Naive thymus-derived CD8-positive, alpha-beta T cell (primary cell): ENCODE data around the gene GRIK2. TPM values are rescaled to one million over a fixed set of nuclear protein-coding genes. Genes with fewer than 3 reads are reported as not detected.
A peak's percentile ranks its signal among the peaks of the same experiment; 100 is the strongest.

Experiments
- ATAC-seq, 2 donors: fragments of 150-1000 bp; cut with Tn5 transposase in 1 of 2; sonication (Bioruptor Pico), chemical (Tn5 transposase) in 1 of 2; 1 replicate in 1 of 2; 2 replicates in 1 of 2; pipeline ENCODE4 v1.10.0; 2021; ENCODE audit warnings: mild to moderate bottlenecking in 2 of 2, moderate library complexity in 2 of 2
- POLR2A ChIA-PET: fragments of 350-600 bp; sonication (Branson Sonifier 250); formaldehyde crosslinking; loops from one replicate; lab custom pipeline; 2021; ENCODE audit warnings: antibody characterized with exemption; lab: Charles Lee
- DNase-seq, 10 donors: peaks; one replicate each; pipeline versions ENCODE4 v3.0.0 to v3.0.0-alpha.2; 2020 to 2022
- H3K27ac Mint-ChIP-seq, 10 donors: one replicate each; pipeline ENCODE4 v1.8.0; 2020 to 2022; ENCODE audit warnings: mild to moderate bottlenecking in 10 of 10, mixed read lengths in 10 of 10, moderate library complexity in 4 of 10, inconsistent platforms in 1 of 10
- H3K27me3 Mint-ChIP-seq, 5 donors: one replicate each; pipeline ENCODE4 v1.8.0; 2021 to 2022; ENCODE audit warnings: mixed read lengths in 5 of 5
- H3K36me3 Mint-ChIP-seq, 3 donors: one replicate each; pipeline ENCODE4 v1.8.0; 2020 to 2022; ENCODE audit warnings: mixed read lengths in 3 of 3, mild to moderate bottlenecking in 2 of 3, inconsistent platforms in 1 of 3
- H3K4me1 Mint-ChIP-seq, 4 donors: one replicate each; pipeline ENCODE4 v1.8.0; 2021 to 2022; ENCODE audit warnings: mixed read lengths in 4 of 4
- H3K4me3 Mint-ChIP-seq, 10 donors: one replicate each; pipeline ENCODE4 v1.8.0; 2020 to 2022; ENCODE audit warnings: mild to moderate bottlenecking in 10 of 10, mixed read lengths in 10 of 10, moderate library complexity in 6 of 10, inconsistent platforms in 1 of 10
- H3K9me3 Mint-ChIP-seq, 9 donors: one replicate each; pipeline ENCODE4 v1.8.0; 2020 to 2022; ENCODE audit warnings: mixed read lengths in 9 of 9, mild to moderate bottlenecking in 3 of 9, inconsistent platforms in 1 of 9, moderate library complexity in 1 of 9
- polyA plus RNA-seq, 3 donors: library from polyadenylated mRNA; unstranded; fragments of 300-500 nt; fragmentation: Illumina TruSeq; gene quantifications; one replicate each; pipeline ENCODE4 v1.2.3, GENCODE V29; 2021
- total RNA-seq, 8 experiments: library from RNA in 2 of 8; stranded (reverse) in 2 of 8; gene quantifications; one replicate each; pipeline ENCODE4 v1.2.3 and lab custom pipeline; 2021 to 2026

Gene GRIK2
- total and polyA plus RNA-seq, 5 experiments from 2014 or later, result not detected

DNA sequence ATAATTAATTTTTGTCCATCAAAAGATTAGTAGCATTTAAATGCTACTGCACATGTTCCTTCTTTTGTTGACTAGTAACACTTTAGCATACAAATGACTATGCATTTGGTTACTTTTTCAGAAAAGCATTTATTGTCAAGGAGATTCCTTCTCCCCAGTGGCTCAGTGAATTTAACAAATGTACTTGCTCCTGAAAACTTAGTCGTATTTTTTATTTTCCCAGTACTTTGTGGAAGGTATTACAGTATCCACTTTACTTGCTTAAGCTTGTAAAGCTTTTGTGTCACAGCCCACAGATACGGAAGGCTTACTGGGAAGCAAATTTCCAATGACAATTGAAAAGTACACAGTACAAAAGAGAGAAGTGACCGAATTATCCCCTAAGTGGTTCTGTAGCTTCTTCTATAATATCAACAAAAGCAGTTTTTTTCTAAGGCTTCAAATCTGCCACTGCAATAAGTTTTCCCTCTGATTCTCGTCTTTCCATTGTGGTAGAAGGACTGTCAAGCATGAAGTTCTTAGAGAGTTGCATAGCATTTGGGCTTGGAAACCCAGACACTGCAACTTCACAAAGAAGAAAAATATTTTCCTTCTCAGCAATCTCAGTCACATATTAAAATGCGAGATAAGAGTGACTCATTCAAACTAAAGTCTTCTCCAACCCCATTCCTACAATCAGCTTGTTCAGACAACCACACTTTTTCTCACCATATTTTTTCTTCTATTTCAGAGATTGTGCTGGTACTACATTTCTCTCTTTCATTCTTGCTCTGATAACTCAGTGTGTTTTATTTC lies 431.2 kb downstream of the GRIK2 start:
- DNase-seq (no peak), ATAC-seq (no peak)
- POLR2A ChIA-PET, result no interaction called here
- H3K9me3 Mint-ChIP-seq, result peaks cover 2 to 37% (median 15%) of the 10 kb centered on the region in 9 donors
- H3K36me3 Mint-ChIP-seq, result peaks cover 0 to 23% (median 0%) of the 10 kb centered on the region in 3 donors
- H3K4me3 Mint-ChIP-seq, result no peak overlapping the region
- H3K27ac Mint-ChIP-seq, result no peak overlapping the region
- H3K4me1 Mint-ChIP-seq, result no peaks in the 10 kb centered on the region
- H3K27me3 Mint-ChIP-seq, result no peaks in the 10 kb centered on the region

DNA sequence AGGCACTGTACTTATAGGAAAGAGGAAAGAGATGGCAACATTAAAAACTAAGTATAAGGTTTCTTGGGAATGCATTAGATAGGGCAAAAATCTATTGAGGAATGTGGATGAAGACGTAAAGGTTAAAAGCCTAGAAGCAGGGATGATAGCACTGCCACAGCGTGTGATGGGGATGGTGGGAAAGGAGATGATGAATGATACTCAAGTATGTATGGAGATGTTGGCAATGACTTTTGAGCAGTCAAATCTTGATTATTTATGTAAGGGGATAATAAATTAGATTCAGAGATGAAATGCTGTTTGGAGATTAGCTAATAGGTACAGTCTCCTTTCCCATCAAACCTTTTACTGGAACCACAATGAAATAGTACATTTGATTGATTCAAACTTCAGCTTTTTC lies 432.8 kb downstream of the GRIK2 start:
- POLR2A ChIA-PET, result no interaction called here
- H3K36me3 Mint-ChIP-seq, result peaks cover 0 to 23% (median 0%) of the 10 kb centered on the region in 3 donors
- H3K4me3 Mint-ChIP-seq, result no peak overlapping the region
- H3K4me1 Mint-ChIP-seq, result no peaks in the 10 kb centered on the region
- H3K27me3 Mint-ChIP-seq, result no peaks in the 10 kb centered on the region
- H3K27ac Mint-ChIP-seq, result no peak overlapping the region
- no peak for DNase-seq
- ATAC-seq, result no peak
- H3K9me3 Mint-ChIP-seq, result peaks cover 6 to 42% (median 17%) of the 10 kb centered on the region in 9 donors

GRCh38 chr6:101826678-101827077 lies 433.2 kb downstream of the GRIK2 start:
- H3K27ac Mint-ChIP-seq, result no peak overlapping the region
- H3K4me3 Mint-ChIP-seq, result no peak overlapping the region
- peaks cover 6 to 42% (median 18%) of the 10 kb centered on the region in 9 donors for H3K9me3 Mint-ChIP-seq
- DNase-seq (no peak), ATAC-seq (no peak)
- H3K27me3 Mint-ChIP-seq, result no peaks in the 10 kb centered on the region
- POLR2A ChIA-PET, result no interaction called here
- no peaks in the 10 kb centered on the region for H3K4me1 Mint-ChIP-seq
- H3K36me3 Mint-ChIP-seq, result peaks cover 0 to 23% (median 0%) of the 10 kb centered on the region in 3 donors

DNA sequence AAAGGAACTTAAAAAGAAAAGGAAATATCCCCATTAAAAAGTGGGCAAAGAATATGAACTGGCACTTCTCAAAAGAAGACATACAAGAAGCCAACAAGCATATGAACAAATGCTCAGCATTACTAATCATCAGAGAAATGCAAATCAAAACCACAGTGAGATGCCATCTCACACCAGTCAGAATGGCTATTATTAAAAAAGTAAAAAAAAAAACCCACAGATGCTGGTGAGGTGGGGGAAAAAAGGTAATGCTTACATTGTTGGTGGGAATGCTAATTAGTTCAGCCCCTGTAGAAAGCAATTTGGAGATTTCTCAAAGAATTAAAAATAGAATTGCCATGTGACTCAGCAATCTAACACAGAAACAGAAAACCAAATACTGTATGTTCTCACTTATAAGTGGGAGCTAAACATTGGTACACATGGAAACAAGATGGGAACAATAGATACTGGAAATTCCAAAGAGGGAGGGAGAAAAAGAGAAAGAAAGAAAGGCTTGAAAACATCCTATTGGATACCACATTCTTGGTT lies 437.1 kb downstream of the GRIK2 start:
- H3K4me1 Mint-ChIP-seq, result no peaks in the 10 kb centered on the region
- peaks cover 0 to 23% (median 0%) of the 10 kb centered on the region in 3 donors for H3K36me3 Mint-ChIP-seq
- H3K4me3 Mint-ChIP-seq, result no peak overlapping the region
- H3K27ac Mint-ChIP-seq, result no peak overlapping the region
- ATAC-seq, result no peak
- no peak for DNase-seq
- POLR2A ChIA-PET, result no interaction called here
- H3K9me3 Mint-ChIP-seq, result peaks cover 5 to 37% (median 17%) of the 10 kb centered on the region in 9 donors
- H3K27me3 Mint-ChIP-seq, result no peaks in the 10 kb centered on the region

DNA sequence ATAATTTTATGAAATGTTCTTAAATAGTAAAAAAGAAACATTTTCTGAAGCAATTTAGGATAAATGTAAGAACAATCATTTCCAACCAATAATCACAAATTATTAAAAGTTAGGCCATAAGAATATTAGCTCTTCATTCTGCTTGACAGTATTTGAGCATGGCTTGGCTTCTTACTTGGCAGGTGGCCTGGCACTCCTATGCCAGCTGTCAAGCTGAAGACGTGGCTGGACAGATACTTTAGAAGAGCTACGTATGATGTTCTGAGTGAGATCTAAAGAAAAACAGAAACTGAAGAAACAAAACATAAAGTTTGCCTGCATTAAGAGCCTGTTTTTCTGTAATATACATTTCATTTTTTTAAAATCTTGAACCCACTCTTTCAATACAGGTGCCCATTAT lies 438.9 kb downstream of the GRIK2 start:
- Mint-ChIP-seq H3K4me3 (no peak overlapping the region), H3K4me1 (no peaks in the 10 kb centered on the region), H3K27me3 (no peaks in the 10 kb centered on the region), H3K36me3 (peaks cover 0 to 17% (median 0%) of the 10 kb centered on the region in 3 donors), H3K27ac (no peak overlapping the region), H3K9me3 (peaks cover 5 to 24% (median 17%) of the 10 kb centered on the region in 9 donors)
- DNase-seq (no peak), ATAC-seq (no peak)
- POLR2A ChIA-PET, result no interaction called here

DNA sequence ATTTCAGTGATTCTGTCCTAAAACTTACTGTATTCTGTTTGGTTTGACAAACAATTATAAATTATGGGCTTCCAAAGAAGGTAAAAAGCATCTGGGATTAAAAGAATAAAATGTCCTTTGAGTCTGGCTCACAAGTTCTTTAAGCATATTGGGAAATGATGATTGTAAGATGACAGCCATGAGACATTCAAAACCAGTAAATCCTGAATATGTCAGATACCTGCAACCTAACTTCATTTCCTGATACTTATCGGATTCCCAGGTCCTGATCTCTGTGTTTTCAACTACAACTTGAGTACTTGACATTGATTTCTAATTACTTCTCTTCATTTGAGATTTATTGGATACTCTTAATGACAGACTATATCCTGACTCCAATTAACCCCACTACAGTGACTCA lies 446.6 kb downstream of the GRIK2 start:
- H3K4me1 Mint-ChIP-seq, result no peaks in the 10 kb centered on the region

GRCh38 chr6:101845172-101845571 lies 451.7 kb downstream of the GRIK2 start:
- peaks cover 0 to 6% (median 2%) of the 10 kb centered on the region in 9 donors for H3K9me3 Mint-ChIP-seq
- no peak overlapping the region for H3K4me3 Mint-ChIP-seq
- no peak for DNase-seq
- no peaks in the 10 kb centered on the region for H3K27me3 Mint-ChIP-seq
- no peaks in the 10 kb centered on the region for H3K36me3 Mint-ChIP-seq
- H3K27ac Mint-ChIP-seq, result peak overlapping the region in 1 of 10 donors; percentile 12
- no peak for ATAC-seq
- H3K4me1 Mint-ChIP-seq, result no peaks in the 10 kb centered on the region
- POLR2A ChIA-PET, result no interaction called here

More for the DNA sequence above, 446.6 kb downstream of the GRIK2 start:
- POLR2A ChIA-PET, result no interaction called here
- no peaks in the 10 kb centered on the region for H3K36me3 Mint-ChIP-seq
- no peak for ATAC-seq
- H3K27ac Mint-ChIP-seq, result no peak overlapping the region
- no peak overlapping the region for H3K4me3 Mint-ChIP-seq
- DNase-seq, result no peak
- no peaks in the 10 kb centered on the region for H3K27me3 Mint-ChIP-seq
- peaks cover 0 to 10% (median 2%) of the 10 kb centered on the region in 9 donors for H3K9me3 Mint-ChIP-seq

- DNase-seq, result peak in 1 of 10 donors; percentile 19
- no peak overlapping the region for H3K4me3 Mint-ChIP-seq
- ATAC-seq, result no peak
- H3K9me3 Mint-ChIP-seq, result peaks cover 0 to 6% (median 2%) of the 10 kb centered on the region in 9 donors
- H3K36me3 Mint-ChIP-seq, result no peaks in the 10 kb centered on the region
- POLR2A ChIA-PET, result no interaction called here
- no peaks in the 10 kb centered on the region for H3K4me1 Mint-ChIP-seq
- H3K27me3 Mint-ChIP-seq, result no peaks in the 10 kb centered on the region
- peak overlapping the region in 1 of 10 donors; percentile 44 for H3K27ac Mint-ChIP-seq
These were observed 452.1 kb downstream of the GRIK2 start for GRCh38 chr6:101845621-101846020.

DNA sequence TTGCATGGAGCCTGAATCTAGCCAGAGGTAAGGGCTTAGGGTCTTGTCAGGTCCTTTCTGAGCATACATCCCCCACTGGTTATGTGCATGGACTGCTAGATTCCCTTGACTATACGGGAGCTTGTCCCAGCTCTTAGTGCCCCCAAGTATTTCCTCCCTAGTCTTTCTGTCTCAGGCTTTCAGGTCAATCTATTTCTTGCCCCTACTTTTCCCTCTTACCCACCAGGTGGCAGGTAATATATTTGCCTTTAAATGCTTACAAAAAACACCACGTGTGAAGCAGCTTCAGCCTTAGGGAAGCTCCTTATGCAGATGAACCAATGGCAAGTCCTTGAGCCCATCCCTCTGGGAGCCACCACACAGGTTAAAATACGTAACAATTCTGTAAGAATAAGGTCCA lies 454.2 kb downstream of the GRIK2 start:
- no peak for ATAC-seq
- POLR2A ChIA-PET, result no interaction called here
- no peak overlapping the region for H3K27ac Mint-ChIP-seq
- no peaks in the 10 kb centered on the region for H3K27me3 Mint-ChIP-seq
- DNase-seq, result no peak
- no peaks in the 10 kb centered on the region for H3K4me1 Mint-ChIP-seq
- no peak overlapping the region for H3K4me3 Mint-ChIP-seq
- H3K9me3 Mint-ChIP-seq, result peaks cover 0 to 5% (median 3%) of the 10 kb centered on the region in 9 donors
- H3K36me3 Mint-ChIP-seq, result no peaks in the 10 kb centered on the region

- POLR2A ChIA-PET, result no interaction called here
- Mint-ChIP-seq H3K9me3 (peaks cover 0 to 5% (median 0%) of the 10 kb centered on the region in 9 donors), H3K27me3 (no peaks in the 10 kb centered on the region), H3K27ac (no peak overlapping the region), H3K4me3 (no peak overlapping the region), H3K4me1 (no peaks in the 10 kb centered on the region), H3K36me3 (no peaks in the 10 kb centered on the region)
- DNase-seq (no peak), ATAC-seq (no peak)
These were observed 458.4 kb downstream of the GRIK2 start for GRCh38 chr6:101851911-101852310.

GRCh38 chr6:101853231-101854085 lies 459.9 kb downstream of the GRIK2 start:
- peaks cover 0 to 5% (median 0%) of the 10 kb centered on the region in 9 donors for H3K9me3 Mint-ChIP-seq
- no peaks in the 10 kb centered on the region for H3K27me3 Mint-ChIP-seq
- H3K36me3 Mint-ChIP-seq, result no peaks in the 10 kb centered on the region
- no peaks in the 10 kb centered on the region for H3K4me1 Mint-ChIP-seq
- DNase-seq (no peak), ATAC-seq (no peak)
- H3K4me3 Mint-ChIP-seq, result no peak overlapping the region
- POLR2A ChIA-PET, result no interaction called here
- no peak overlapping the region for H3K27ac Mint-ChIP-seq

GRCh38 chr6:101876431-101876830 lies 482.9 kb downstream of the GRIK2 start:
- Mint-ChIP-seq H3K4me1 (no peaks in the 10 kb centered on the region), H3K27ac (no peak overlapping the region), H3K27me3 (no peaks in the 10 kb centered on the region), H3K4me3 (no peak overlapping the region), H3K9me3 (peaks cover 0 to 21% (median 3%) of the 10 kb centered on the region in 9 donors), H3K36me3 (no peaks in the 10 kb centered on the region)
- no peak for DNase-seq
- POLR2A ChIA-PET, result no interaction called here
- no peak for ATAC-seq
